PFSK-1 (cell line): ENCODE data around the gene HIRA.

Experiments
- FOXP2 ChIP-seq: optimal IDR thresholded peaks from 2 replicates; pipeline ENCODE3; 2011; ENCODE audit warnings: borderline replicate concordance, control low read depth, inconsistent platforms; ENCODE audit not compliant: insufficient read depth; ENCODE audit errors: extremely low read length, extremely low read depth
- POLR2AphosphoS5 ChIP-seq: IDR thresholded peaks from 2 replicates; pipeline ENCODE4 v1.6.1; 2012; ENCODE audit warnings: low read depth, mild to moderate bottlenecking, control low read depth, low read length, moderate library complexity
- SIN3A ChIP-seq: IDR thresholded peaks from 2 replicates; pipeline ENCODE4 v1.6.1; 2012; ENCODE audit warnings: mild to moderate bottlenecking, low read length, moderate library complexity, borderline replicate concordance; ENCODE audit not compliant: insufficient read depth
- TAF1 ChIP-seq: IDR thresholded peaks from 2 replicates; pipeline ENCODE4 v1.6.1; 2012; ENCODE audit warnings: low read length, control low read depth, borderline replicate concordance; ENCODE audit not compliant: insufficient read depth
- TF ChIP-seq, protein P1 (sequence below), 2 experiments: IDR thresholded peaks; 2 replicates each; pipeline versions ENCODE4 v1.6.1 to v1.8.0; 2011 to 2012; ENCODE audit warnings: low read depth in 2 of 2, low read length in 2 of 2, control low read depth in 1 of 2, inconsistent platforms in 1 of 2, mild to moderate bottlenecking in 1 of 2, moderate library complexity in 1 of 2; ENCODE audit not compliant: insufficient read depth in 1 of 2

Gene HIRA

DNA sequence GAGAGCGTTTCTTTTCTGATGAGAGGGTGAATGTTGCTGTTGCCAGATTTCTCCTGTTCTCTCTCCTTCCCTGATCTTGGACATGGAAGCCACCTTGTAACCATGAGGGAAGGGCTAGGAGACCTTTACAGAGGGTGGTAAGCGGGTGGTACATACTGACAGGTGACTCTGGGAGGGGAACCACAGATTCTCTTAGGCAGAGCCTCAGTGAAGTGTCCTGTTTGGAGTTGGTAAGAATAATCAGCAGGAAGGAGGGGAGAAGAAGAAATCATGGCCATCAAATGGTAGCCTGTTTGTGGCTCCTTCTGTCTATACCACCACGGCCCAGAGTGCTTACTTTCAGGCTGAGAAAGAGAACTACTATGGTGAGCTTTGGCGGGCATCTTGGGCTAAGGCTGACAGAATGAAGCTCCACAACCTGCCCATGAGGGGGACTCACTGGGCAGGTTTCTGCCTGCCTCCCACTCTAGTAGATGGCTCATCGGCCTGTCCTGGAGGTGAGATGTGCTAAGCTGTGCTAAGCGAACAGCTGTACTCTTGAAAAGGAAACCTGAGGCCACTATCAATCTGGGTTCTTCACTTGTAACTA, 84.8 kb downstream of the HIRA start:
- TF ChIP-seq FOXP2 (no peak), SIN3A (no peak)

DNA sequence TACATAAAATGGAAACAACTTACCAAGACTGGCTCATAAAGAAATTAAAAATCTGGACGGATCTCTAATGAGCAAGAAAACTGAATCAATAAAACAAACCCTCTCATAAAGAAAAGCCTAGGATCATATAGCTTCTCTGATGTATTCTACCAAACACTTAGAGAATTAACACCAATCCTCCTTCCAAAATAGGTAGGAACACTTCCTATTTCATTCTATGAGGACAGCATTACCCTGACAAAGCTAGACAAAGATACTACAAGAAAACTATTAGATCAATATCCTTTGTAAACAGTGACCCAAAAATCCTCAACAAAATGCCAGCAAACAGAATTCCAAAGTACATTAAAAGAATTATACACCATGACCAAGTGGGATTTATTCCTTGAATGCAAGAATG, 87.1 kb downstream of the HIRA start:
- TF ChIP-seq SIN3A (no peak), FOXP2 (no peak)

DNA sequence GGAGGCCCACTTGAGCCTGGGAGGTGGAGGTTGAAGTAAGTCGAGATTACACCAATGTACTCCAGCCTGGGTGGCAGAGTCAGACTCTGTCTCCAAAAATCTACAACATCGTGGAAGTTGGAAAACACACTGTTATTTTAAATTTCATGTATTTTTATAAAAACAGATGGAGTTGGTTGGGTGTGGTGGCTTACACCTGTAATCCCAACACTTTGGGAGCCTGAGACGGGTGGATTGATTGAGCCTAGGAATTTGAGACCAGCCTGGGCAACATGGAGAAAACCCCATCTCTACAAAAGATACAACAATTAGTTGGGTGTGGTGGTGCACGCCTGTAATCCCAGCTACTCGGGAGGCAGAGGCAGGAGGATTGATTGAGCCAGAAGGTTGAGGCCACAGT, 88.1 kb downstream of the HIRA start:
- TF ChIP-seq SIN3A, result no peak
- no peak for TF ChIP-seq TAF1
- TF ChIP-seq, protein P1, sequence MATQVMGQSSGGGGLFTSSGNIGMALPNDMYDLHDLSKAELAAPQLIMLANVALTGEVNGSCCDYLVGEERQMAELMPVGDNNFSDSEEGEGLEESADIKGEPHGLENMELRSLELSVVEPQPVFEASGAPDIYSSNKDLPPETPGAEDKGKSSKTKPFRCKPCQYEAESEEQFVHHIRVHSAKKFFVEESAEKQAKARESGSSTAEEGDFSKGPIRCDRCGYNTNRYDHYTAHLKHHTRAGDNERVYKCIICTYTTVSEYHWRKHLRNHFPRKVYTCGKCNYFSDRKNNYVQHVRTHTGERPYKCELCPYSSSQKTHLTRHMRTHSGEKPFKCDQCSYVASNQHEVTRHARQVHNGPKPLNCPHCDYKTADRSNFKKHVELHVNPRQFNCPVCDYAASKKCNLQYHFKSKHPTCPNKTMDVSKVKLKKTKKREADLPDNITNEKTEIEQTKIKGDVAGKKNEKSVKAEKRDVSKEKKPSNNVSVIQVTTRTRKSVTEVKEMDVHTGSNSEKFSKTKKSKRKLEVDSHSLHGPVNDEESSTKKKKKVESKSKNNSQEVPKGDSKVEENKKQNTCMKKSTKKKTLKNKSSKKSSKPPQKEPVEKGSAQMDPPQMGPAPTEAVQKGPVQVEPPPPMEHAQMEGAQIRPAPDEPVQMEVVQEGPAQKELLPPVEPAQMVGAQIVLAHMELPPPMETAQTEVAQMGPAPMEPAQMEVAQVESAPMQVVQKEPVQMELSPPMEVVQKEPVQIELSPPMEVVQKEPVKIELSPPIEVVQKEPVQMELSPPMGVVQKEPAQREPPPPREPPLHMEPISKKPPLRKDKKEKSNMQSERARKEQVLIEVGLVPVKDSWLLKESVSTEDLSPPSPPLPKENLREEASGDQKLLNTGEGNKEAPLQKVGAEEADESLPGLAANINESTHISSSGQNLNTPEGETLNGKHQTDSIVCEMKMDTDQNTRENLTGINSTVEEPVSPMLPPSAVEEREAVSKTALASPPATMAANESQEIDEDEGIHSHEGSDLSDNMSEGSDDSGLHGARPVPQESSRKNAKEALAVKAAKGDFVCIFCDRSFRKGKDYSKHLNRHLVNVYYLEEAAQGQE (IDR thresholded peaks at IDR 0.05; ENCODE audit: insufficient read depth in 1 of 2, low read depth in 2 of 2, low read length in 2 of 2), result no peak
- TF ChIP-seq POLR2AphosphoS5, result no peak
- no peak for TF ChIP-seq FOXP2

DNA sequence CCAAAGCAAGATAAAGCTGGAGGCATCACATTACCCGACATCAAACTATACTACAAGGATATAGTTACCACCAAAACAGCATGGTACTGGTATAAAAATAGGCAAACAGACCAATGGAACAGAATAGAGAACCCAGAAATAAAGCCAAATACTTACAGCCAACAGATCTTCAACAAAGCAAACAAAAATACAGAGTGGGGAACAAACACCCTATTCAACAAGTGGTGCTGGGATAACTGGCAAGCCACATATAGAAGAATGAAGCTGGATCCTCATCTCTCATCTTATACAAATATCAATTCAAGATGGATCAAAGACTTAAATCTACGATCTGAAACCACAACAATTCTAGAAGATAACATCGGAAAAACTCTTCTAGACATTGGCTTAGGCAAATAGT, 90.0 kb downstream of the HIRA start:
- TF ChIP-seq SIN3A (no peak), FOXP2 (no peak), POLR2AphosphoS5 (no peak), TAF1 (no peak)
- TF ChIP-seq, protein P1 (IDR thresholded peaks at IDR 0.05; ENCODE audit: insufficient read depth in 1 of 2, low read depth in 2 of 2, low read length in 2 of 2), result no peak

DNA sequence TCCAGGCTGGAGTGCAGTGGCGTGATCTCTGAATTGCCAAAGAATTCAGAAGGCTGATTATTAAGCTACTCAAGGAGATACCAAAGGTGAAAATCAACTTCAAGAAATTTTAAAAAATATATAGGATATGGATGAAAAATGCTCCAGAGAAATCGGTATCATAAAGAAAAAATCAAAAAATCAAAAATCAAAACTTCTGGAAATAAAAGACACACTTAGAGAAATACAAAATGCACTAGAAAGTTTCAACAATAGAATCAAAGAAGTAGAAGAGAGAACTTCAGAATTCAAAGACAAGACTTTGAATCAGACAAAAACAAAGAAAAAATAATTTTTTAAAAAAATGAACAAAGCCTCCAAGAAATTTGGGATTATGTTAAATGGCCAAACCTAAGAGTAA, 94.4 kb downstream of the HIRA start:
- TF ChIP-seq FOXP2 (no peak), TAF1 (no peak), POLR2AphosphoS5 (no peak)
- TF ChIP-seq, protein P1 (IDR thresholded peaks at IDR 0.05; ENCODE audit: insufficient read depth in 1 of 2, low read depth in 2 of 2, low read length in 2 of 2), result no peak

DNA sequence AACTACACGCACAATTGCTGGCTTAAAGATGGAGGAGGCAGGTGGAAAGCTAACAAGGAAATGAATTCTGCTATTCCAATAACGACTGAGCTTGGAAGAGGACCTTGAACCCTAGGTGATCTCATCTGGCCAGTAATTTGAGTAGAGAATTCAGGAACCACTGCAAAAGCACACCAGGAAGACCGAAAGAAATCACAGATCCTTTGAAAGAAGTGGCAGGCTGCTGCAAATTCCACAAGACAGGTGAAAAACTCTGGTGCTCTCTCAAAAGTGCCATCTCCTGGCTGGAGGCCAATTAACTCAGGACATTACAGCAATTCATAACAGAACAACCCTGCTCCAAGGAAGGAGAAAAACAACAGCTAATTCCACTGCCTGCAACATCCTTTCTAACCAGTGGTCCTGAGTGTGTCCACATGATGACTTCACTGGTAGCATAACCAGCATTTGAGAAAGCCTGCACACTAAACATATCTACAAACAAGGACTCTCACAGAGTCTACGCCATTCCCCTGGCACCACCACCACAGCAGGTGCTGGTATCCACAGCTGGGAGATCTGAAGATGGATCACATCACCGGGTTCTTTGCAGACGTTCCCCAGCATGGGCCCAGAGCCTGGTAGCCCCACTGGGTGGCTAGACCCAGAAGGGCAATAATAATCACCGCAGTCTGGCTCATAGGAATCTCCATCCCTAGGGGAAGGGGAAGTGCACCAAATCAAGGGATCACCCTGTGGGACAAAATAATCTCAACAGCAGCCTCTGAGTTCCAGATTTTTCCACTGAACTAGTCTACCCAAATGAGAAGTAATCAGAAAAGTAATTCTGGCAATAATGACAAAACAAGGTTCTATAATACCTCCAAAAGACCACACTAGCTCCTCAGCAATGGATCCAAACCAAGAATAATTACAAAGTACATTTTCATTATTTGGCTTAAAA, 95.1 kb downstream of the HIRA start:
- TF ChIP-seq TAF1, result no peak
- TF ChIP-seq FOXP2, result no peak
- TF ChIP-seq, protein P1 (IDR thresholded peaks at IDR 0.05; ENCODE audit: insufficient read depth in 1 of 2, low read depth in 2 of 2, low read length in 2 of 2), result no peak
- no peak for TF ChIP-seq POLR2AphosphoS5
- TF ChIP-seq SIN3A, result no peak
